Astrocyte (in vitro differentiated cells and primary cell): Measurements from ENCODE around the gene ZNF678. TPM values are rescaled to one million over a fixed set of nuclear protein-coding genes. Genes with fewer than 3 reads are reported as not detected.

ENCODE experiments used
- DNase-seq: peaks from one replicate; pipeline ENCODE4 v3.0.0-alpha.2; 2010; ENCODE audit warnings: low read depth
- FAIRE-seq: peaks from 2 replicates; lab custom pipeline; 2011; peaks lifted over from hg19 to GRCh38; lab: Jason Lieb, UNC
- H2AFZ ChIP-seq: 2 replicates; pipeline ENCODE4 v1.6.0; 2012; ENCODE audit warnings: low read depth, low read length, inconsistent platforms
- H3K27ac ChIP-seq: 2 replicates; pipeline ENCODE4 v1.5.1; 2011; ENCODE audit warnings: low read depth, low read length, inconsistent platforms
- H3K27me3 ChIP-seq: 2 replicates; pipeline ENCODE4 v1.6.0; 2011; ENCODE audit warnings: low read length, inconsistent platforms; ENCODE audit not compliant: insufficient read depth
- H3K36me3 ChIP-seq: 2 replicates; pipeline ENCODE4 v1.5.1; 2011; ENCODE audit warnings: low read length, inconsistent platforms; ENCODE audit not compliant: insufficient read depth
- H3K4me1 ChIP-seq: 2 replicates; pipeline ENCODE4 v1.5.1; 2011; ENCODE audit warnings: low read length, inconsistent platforms; ENCODE audit not compliant: insufficient read depth
- H3K4me2 ChIP-seq: 2 replicates; pipeline ENCODE4 v1.6.0; 2012; ENCODE audit warnings: low read length, inconsistent platforms
- H3K4me3 ChIP-seq: 2 replicates; pipeline ENCODE4 v1.5.1; 2011; ENCODE audit warnings: low read depth, mild to moderate bottlenecking, low read length, inconsistent platforms; ENCODE audit not compliant: insufficient read depth
- H3K79me2 ChIP-seq: 2 replicates; pipeline ENCODE4 v1.6.0; 2012; ENCODE audit warnings: mild to moderate bottlenecking, low read length, inconsistent platforms; ENCODE audit not compliant: insufficient read depth
- H3K9ac ChIP-seq: 2 replicates; pipeline ENCODE4 v1.6.0; 2012; ENCODE audit warnings: mild to moderate bottlenecking, low read length, inconsistent platforms
- H3K9me3 ChIP-seq: 2 replicates; pipeline ENCODE4 v1.5.1; 2012; ENCODE audit warnings: low read depth, mild to moderate bottlenecking, low read length, inconsistent platforms; ENCODE audit not compliant: insufficient read depth
- H4K20me1 ChIP-seq: 2 replicates; pipeline ENCODE4 v1.6.0; 2012; ENCODE audit warnings: low read length, inconsistent platforms; ENCODE audit not compliant: insufficient read depth
- H3K27ac Mint-ChIP-seq: one replicate; pipeline ENCODE4 v1.8.0; 2021; ENCODE audit warnings: mild to moderate bottlenecking, mixed read lengths; ENCODE audit not compliant: unreplicated experiment
- H3K27me3 Mint-ChIP-seq: one replicate; pipeline ENCODE4 v1.8.0; 2021; ENCODE audit warnings: low read depth, mixed read lengths; ENCODE audit not compliant: unreplicated experiment
- H3K36me3 Mint-ChIP-seq: one replicate; pipeline ENCODE4 v1.8.0; 2021; ENCODE audit warnings: low read depth, mixed read lengths; ENCODE audit not compliant: unreplicated experiment
- H3K4me1 Mint-ChIP-seq: one replicate; pipeline ENCODE4 v1.8.0; 2021; ENCODE audit warnings: low read depth, mixed read lengths; ENCODE audit not compliant: unreplicated experiment
- H3K4me3 Mint-ChIP-seq: one replicate; pipeline ENCODE4 v1.8.0; 2021; ENCODE audit warnings: mild to moderate bottlenecking, moderate library complexity, mixed read lengths; ENCODE audit not compliant: unreplicated experiment
- H3K9me3 Mint-ChIP-seq: one replicate; pipeline ENCODE4 v1.8.0; 2021; ENCODE audit warnings: mild to moderate bottlenecking, mixed read lengths; ENCODE audit not compliant: unreplicated experiment
- CTCF ChIP-seq: IDR thresholded peaks from 2 replicates; pipeline ENCODE4 v1.5.1; 2011; ENCODE audit warnings: low read depth, mild to moderate bottlenecking, inconsistent platforms, low read length, moderate library complexity; ENCODE audit not compliant: insufficient read depth
- EZH2 ChIP-seq: IDR thresholded peaks from 2 replicates; pipeline ENCODE4 v1.6.1; 2012; ENCODE audit warnings: mild to moderate bottlenecking, low read length, inconsistent platforms; ENCODE audit not compliant: insufficient read depth
- total RNA-seq: library from RNA; stranded (reverse); gene quantifications from 2 replicates; pipeline ENCODE4 v1.2.1, GENCODE V29; 2021

Gene ZNF678
- total RNA-seq, 1 donor from 2014 or later: 5.4 TPM

GRCh38 chr1:227635596-227635995 is 72.2 kb downstream of the ZNF678 start:
- Mint-ChIP-seq H3K36me3 (peaks cover 31% of the 10 kb centered on the region), H3K4me3 (no peak overlapping the region), H3K27me3 (no peaks in the 10 kb centered on the region), H3K9me3 (peaks cover 38% of the 10 kb centered on the region), H3K27ac (no peak overlapping the region), H3K4me1 (no peaks in the 10 kb centered on the region)
- Histone ChIP-seq H3K27me3 (no peaks in the 10 kb centered on the region), H4K20me1 (no peaks in the 10 kb centered on the region), H3K4me1 (no peaks in the 10 kb centered on the region), H3K4me3 (no peak overlapping the region), H2AFZ (no peak overlapping the region), H3K4me2 (no peak overlapping the region), H3K9me3 (peaks cover 19% of the 10 kb centered on the region), H3K79me2 (peaks cover 16% of the 10 kb centered on the region), H3K9ac (no peak overlapping the region), H3K36me3 (no peaks in the 10 kb centered on the region), H3K27ac (no peak overlapping the region)
- TF ChIP-seq EZH2: no peak
- no peak for TF ChIP-seq CTCF
- DNase-seq (no peak), FAIRE-seq (no peak)

- Histone ChIP-seq H3K79me2 (no peaks in the 10 kb centered on the region), H4K20me1 (no peaks in the 10 kb centered on the region), H3K27me3 (no peaks in the 10 kb centered on the region), H3K27ac (no peak overlapping the region), H3K4me2 (no peak overlapping the region), H3K9me3 (peaks cover 41% of the 10 kb centered on the region), H3K4me1 (no peaks in the 10 kb centered on the region), H3K9ac (no peak overlapping the region), H3K36me3 (peaks cover 7% of the 10 kb centered on the region), H2AFZ (no peak overlapping the region), H3K4me3 (no peak overlapping the region)
- Mint-ChIP-seq H3K9me3 (peaks cover 57% of the 10 kb centered on the region), H3K27ac (no peak overlapping the region), H3K36me3 (peaks cover 47% of the 10 kb centered on the region), H3K27me3 (no peaks in the 10 kb centered on the region), H3K4me3 (no peak overlapping the region), H3K4me1 (no peaks in the 10 kb centered on the region)
- TF ChIP-seq CTCF (no peak), EZH2 (no peak)
- no peak for DNase-seq
- FAIRE-seq: no peak
Observed at GRCh38 chr1:227654431-227654830, 91.1 kb downstream of the ZNF678 start.

- Mint-ChIP-seq H3K36me3 (peaks cover 43% of the 10 kb centered on the region), H3K4me3 (no peak overlapping the region), H3K9me3 (peaks cover 55% of the 10 kb centered on the region), H3K4me1 (no peaks in the 10 kb centered on the region), H3K27ac (no peak overlapping the region), H3K27me3 (no peaks in the 10 kb centered on the region)
- no peak for DNase-seq
- Histone ChIP-seq H4K20me1 (no peaks in the 10 kb centered on the region), H3K9me3 (peaks cover 41% of the 10 kb centered on the region), H3K4me1 (no peaks in the 10 kb centered on the region), H3K27ac (no peak overlapping the region), H3K9ac (no peak overlapping the region), H2AFZ (no peak overlapping the region), H3K4me3 (no peak overlapping the region), H3K36me3 (peaks cover 7% of the 10 kb centered on the region), H3K79me2 (no peaks in the 10 kb centered on the region), H3K27me3 (no peaks in the 10 kb centered on the region), H3K4me2 (no peak overlapping the region)
- TF ChIP-seq CTCF (no peak), EZH2 (no peak)
- no peak for FAIRE-seq
Observed at GRCh38 chr1:227654858-227655752, 91.7 kb downstream of the ZNF678 start.
